Ovary (tissue), 3 donors: Measurements from ENCODE around the gene CYP4F22.

Source experiments
- CTCF ChIP-seq, 3 donors: fragments of 450-650 bp in 2 of 3; fragments of 200-600 bp in 1 of 3; IDR thresholded peaks; one replicate each; pipeline versions ENCODE4 v1.5.1 to v1.8.0; 2016 to 2022; ENCODE audit warnings: antibody characterized with exemption in 3 of 3, mild to moderate bottlenecking in 1 of 3
- POLR2A ChIP-seq: fragments of 450-650 bp; IDR thresholded peaks from one replicate; pipeline ENCODE4 v1.6.1; 2017; ENCODE audit warnings: antibody characterized with exemption, mild to moderate bottlenecking, moderate library complexity
- donor health status: DM: no; HTN: no; CAD: no.

- no peak for TF ChIP-seq CTCF (IDR thresholded peaks at IDR 0.05)
- no peak for TF ChIP-seq POLR2A
Measured at GRCh38 chr19:15563931-15564330, 55.6 kb downstream of the CYP4F22 start.
